Glomerular visceral epithelial cell (primary cell): Measurements from ENCODE around the gene VASN.

Experiments used
- DNase-seq: peaks from one replicate; pipeline ENCODE4 v3.0.0-alpha.2; 2016; ENCODE audit errors: extremely low spot score

Gene VASN

GRCh38 chr16:4354512-4355409 is 16.9 kb upstream of the VASN start:
- DNase-seq: no peak

GRCh38 chr16:4356820-4357219 is 14.8 kb upstream of the VASN start:
- no peak for DNase-seq

GRCh38 chr16:4358236-4358635 is 13.4 kb upstream of the VASN start:
- no peak for DNase-seq

GRCh38 chr16:4358831-4359561 is 12.7 kb upstream of the VASN start:
- peak; percentile 36 for DNase-seq

- DNase-seq: no peak
Observed at GRCh38 chr16:4359914-4360313, 11.7 kb upstream of the VASN start.

- DNase-seq: no peak
Observed at GRCh38 chr16:4360538-4361021, 11.1 kb upstream of the VASN start.

GRCh38 chr16:4361033-4361943 is 10.4 kb upstream of the VASN start:
- no peak for DNase-seq

GRCh38 chr16:4361944-4362311 is 9.7 kb upstream of the VASN start:
- DNase-seq: no peak

- DNase-seq: no peak
Observed at GRCh38 chr16:4362476-4363135, 9.0 kb upstream of the VASN start.

- DNase-seq: no peak
Observed at GRCh38 chr16:4364196-4365013, 7.2 kb upstream of the VASN start.

- DNase-seq: no peak
Observed at GRCh38 chr16:4365014-4365406, 6.6 kb upstream of the VASN start.

GRCh38 chr16:4365615-4366014 is 6.0 kb upstream of the VASN start:
- no peak for DNase-seq

GRCh38 chr16:4366016-4366415 is 5.6 kb upstream of the VASN start:
- no peak for DNase-seq

GRCh38 chr16:4367393-4367856 is 4.2 kb upstream of the VASN start:
- no peak for DNase-seq

GRCh38 chr16:4369007-4369733 is 2.5 kb upstream of the VASN start:
- peak; percentile 72 for DNase-seq

GRCh38 chr16:4370151-4370550 is 1.5 kb upstream of the VASN start:
- DNase-seq: no peak

- peak; percentile 92 for DNase-seq
Observed at GRCh38 chr16:4370570-4371356, 885 bp upstream of the VASN start.

- no peak for DNase-seq
Observed at GRCh38 chr16:4372001-4372577, 441 bp downstream of the VASN start.
